IPS-18a (cell line): ENCODE measurements around the gene DHRS7.

ENCODE experiments used
- H3K27ac ChIP-seq: one replicate; pipeline ENCODE4 v1.5.1; 2013; ENCODE audit warnings: low read length
- H3K27me3 ChIP-seq: one replicate; pipeline ENCODE4 v1.6.1; 2013; ENCODE audit warnings: mild to moderate bottlenecking, low read length; ENCODE audit not compliant: control insufficient read depth, insufficient read depth
- H3K36me3 ChIP-seq: one replicate; pipeline ENCODE4 v1.6.1; 2013; ENCODE audit warnings: low read depth, low read length; ENCODE audit not compliant: control insufficient read depth
- H3K4me1 ChIP-seq: one replicate; pipeline ENCODE4 v1.6.1; 2013; ENCODE audit warnings: low read depth, low read length; ENCODE audit not compliant: control insufficient read depth
- H3K4me3 ChIP-seq: one replicate; pipeline ENCODE4 v1.5.1; 2013; ENCODE audit warnings: low read length
- H3K9ac ChIP-seq: one replicate; pipeline ENCODE4 v1.6.1; 2013; ENCODE audit warnings: mild to moderate bottlenecking, low read length, moderate library complexity
- H3K9me3 ChIP-seq: one replicate; pipeline ENCODE4 v1.6.1; 2013; ENCODE audit warnings: low read depth, low read length; ENCODE audit not compliant: control insufficient read depth

The DHRS7 gene

DNA sequence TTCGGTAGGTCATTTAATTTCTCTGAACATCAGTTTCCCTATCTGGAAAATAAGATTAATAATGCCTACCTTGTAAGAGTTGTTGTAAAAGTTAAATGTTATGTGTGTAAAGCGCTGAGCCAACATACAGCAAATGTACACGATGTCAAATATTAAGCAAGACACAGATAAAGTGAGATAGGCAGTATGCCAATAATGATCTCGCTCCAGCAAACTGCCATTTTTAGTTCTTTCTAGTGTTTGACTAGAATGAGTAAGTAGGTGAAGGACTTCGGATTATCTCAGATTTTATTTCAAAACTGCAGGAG lies 840 bp downstream of the DHRS7 start:
- peak overlapping the region; percentile 74 for H3K9ac ChIP-seq
- H3K27ac ChIP-seq = no peak overlapping the region
- no peaks in the 10 kb centered on the region for H3K9me3 ChIP-seq
- peaks cover 9% of the 10 kb centered on the region for H3K4me1 ChIP-seq
- no peaks in the 10 kb centered on the region for H3K36me3 ChIP-seq
- H3K27me3 ChIP-seq = peaks cover 6% of the 10 kb centered on the region
- peak overlapping the region; percentile 93 for H3K4me3 ChIP-seq

DNA sequence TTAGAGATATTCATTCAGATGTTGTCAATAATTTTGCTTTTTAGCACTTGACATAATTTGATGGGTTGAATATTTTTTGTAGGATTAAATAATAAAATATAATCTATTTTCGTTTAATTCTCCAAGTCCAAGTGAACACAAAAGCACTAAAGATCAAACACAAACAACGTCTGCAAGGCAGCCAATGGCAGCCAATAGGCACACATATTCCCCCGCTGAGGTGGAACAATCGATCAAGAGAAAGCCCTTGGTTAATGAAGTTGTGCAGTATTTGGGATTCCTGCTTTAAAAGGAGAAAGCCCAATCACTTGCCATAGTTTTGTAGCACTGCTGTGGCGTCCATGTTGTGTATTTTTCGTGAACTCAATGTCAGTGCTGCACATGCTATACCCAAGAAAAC lies 1.5 kb downstream of the DHRS7 start:
- peak overlapping the region; percentile 93 for H3K4me3 ChIP-seq
- H3K4me1 ChIP-seq = peaks cover 9% of the 10 kb centered on the region
- H3K27ac ChIP-seq = no peak overlapping the region
- peak overlapping the region; percentile 74 for H3K9ac ChIP-seq
- H3K9me3 ChIP-seq = no peaks in the 10 kb centered on the region
- peaks cover 6% of the 10 kb centered on the region for H3K27me3 ChIP-seq
- H3K36me3 ChIP-seq = no peaks in the 10 kb centered on the region

DNA sequence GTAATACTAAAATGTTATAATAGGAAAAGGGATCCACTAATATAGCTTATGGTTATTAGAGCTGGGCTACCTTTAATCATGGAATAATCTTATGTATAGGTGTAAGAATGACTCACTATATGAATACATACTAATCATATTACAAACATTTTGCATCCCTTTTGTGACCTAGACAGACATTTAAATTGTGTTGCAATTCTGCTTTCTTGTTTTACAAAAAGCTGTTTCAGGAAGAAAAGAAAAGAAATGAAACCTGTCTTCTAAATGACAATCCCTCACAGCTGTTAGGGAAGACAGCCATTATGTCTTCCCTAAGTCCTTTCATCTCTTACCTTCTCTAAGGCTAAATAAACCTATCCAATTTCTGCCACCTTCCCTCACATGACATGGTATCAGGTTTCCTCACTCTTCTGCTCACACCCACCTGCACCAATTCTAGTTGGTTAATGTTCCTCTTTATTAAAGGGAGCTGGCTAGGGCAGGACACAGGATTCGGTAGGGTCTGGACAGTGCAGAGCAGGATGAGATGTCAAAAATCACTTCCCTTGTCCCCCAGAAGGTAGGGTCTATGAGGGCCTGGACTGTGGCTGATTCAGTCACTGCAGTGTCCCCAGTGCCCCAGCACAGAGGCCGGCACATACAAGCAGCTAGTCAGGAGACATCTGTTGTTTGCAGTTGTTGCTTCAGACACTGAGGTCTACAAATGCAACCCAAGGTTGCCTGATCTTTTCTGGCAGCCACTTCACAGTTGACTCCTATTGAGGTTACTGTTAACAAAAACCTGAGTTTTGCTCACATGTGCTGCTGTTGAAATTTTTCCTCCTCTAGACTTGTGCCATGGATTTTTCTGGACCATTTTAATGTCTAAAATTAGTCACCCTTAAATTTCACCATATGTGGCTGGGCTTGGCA lies 3.7 kb downstream of the DHRS7 start:
- H3K4me3 ChIP-seq = no peak overlapping the region
- H3K36me3 ChIP-seq = no peaks in the 10 kb centered on the region
- H3K27ac ChIP-seq = no peak overlapping the region
- peaks cover 6% of the 10 kb centered on the region for H3K27me3 ChIP-seq
- no peak overlapping the region for H3K9ac ChIP-seq
- peaks cover 9% of the 10 kb centered on the region for H3K4me1 ChIP-seq
- H3K9me3 ChIP-seq = no peaks in the 10 kb centered on the region

DNA sequence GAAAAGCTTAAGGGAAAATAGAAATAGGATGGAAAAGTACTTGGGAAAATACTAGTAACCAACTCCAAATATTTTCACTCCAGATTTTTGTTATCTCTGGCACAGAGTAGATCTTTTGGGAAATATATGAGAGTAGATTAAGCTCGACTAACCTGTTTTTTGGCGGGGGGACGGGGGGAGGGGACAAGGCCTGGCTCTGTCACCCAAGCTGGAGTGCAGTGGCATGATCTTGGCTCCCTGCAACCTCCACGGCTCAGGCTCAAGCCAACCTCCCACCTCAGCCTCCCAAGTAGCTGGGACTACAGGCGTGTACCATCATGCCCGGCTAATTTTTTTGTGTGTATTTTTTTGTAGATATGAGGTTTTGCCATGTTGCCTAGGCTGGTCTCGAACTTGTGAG lies 4.8 kb downstream of the DHRS7 start:
- no peak overlapping the region for H3K27ac ChIP-seq
- H3K4me1 ChIP-seq = peaks cover 9% of the 10 kb centered on the region
- H3K36me3 ChIP-seq = no peaks in the 10 kb centered on the region
- H3K9ac ChIP-seq = no peak overlapping the region
- no peaks in the 10 kb centered on the region for H3K9me3 ChIP-seq
- H3K27me3 ChIP-seq = no peaks in the 10 kb centered on the region
- no peak overlapping the region for H3K4me3 ChIP-seq

DNA sequence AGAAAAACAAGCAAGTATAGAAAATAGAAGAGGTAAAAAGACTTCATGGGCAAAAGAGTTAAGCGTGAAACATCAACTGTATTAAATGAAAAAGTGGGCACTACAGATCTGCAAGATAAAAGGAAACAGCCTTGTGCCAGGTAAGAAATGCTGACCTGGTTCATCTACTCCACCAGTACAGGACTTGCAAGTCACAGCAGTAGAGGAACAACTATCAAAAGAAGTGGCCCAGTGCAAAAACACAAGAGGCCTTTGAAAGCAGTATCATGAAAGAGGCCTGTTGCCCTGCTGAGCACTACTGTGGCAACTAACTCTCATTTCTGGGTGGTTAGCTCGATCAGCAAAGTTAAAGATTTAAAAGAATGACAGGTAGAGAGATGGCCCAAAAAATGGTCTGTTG lies 10.5 kb downstream of the DHRS7 start:
- H3K4me1 ChIP-seq = no peaks in the 10 kb centered on the region
- no peaks in the 10 kb centered on the region for H3K27me3 ChIP-seq
- H3K27ac ChIP-seq = no peak overlapping the region
- H3K9me3 ChIP-seq = no peaks in the 10 kb centered on the region
- no peak overlapping the region for H3K4me3 ChIP-seq
- H3K9ac ChIP-seq = no peak overlapping the region
- H3K36me3 ChIP-seq = no peaks in the 10 kb centered on the region

DNA sequence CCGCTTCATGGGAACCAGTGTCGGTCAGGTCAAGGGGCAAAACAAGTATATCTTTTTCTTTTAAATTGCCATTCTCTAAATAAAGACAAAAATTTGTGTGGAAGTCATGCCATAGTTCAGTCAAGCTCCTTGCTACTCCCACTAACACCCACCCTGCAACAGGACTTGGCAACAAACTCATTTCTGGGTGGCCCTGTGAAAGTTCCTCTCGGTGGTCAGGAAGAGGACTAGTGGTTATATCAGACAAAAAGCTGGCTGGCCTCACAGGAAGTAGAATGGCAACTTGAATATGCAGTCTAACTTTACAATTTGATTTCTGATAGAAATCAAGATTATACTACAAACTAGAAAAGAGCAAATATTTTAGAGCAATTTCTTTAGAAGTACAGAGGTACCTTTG lies 11.2 kb downstream of the DHRS7 start:
- H3K27ac ChIP-seq = no peak overlapping the region
- H3K9ac ChIP-seq = no peak overlapping the region
- H3K27me3 ChIP-seq = no peaks in the 10 kb centered on the region
- no peak overlapping the region for H3K4me3 ChIP-seq
- H3K36me3 ChIP-seq = no peaks in the 10 kb centered on the region
- no peaks in the 10 kb centered on the region for H3K4me1 ChIP-seq
- no peaks in the 10 kb centered on the region for H3K9me3 ChIP-seq

DNA sequence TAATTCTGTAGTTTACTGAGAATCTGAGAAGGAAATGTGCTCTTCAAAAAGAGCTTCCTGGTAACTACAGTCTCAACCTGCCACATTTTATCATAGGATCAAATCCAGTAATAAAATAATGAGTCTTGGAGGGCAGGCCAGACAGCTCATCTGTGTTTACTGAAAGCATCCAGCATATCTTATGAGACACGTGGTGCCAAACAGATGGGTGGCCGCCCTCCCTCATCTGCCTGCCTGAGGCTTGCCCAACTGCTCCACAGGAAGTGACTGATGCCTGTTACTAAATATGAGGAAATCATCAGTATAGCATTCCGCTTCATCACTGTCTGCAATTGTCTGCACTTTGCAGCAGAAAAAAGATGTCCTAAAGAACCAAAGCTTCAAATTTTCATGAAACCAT lies 13.5 kb downstream of the DHRS7 start:
- H3K4me3 ChIP-seq = no peak overlapping the region
- H3K27ac ChIP-seq = no peak overlapping the region
- H3K9ac ChIP-seq = no peak overlapping the region
- no peaks in the 10 kb centered on the region for H3K36me3 ChIP-seq
- H3K9me3 ChIP-seq = no peaks in the 10 kb centered on the region
- no peaks in the 10 kb centered on the region for H3K27me3 ChIP-seq
- H3K4me1 ChIP-seq = no peaks in the 10 kb centered on the region

DNA sequence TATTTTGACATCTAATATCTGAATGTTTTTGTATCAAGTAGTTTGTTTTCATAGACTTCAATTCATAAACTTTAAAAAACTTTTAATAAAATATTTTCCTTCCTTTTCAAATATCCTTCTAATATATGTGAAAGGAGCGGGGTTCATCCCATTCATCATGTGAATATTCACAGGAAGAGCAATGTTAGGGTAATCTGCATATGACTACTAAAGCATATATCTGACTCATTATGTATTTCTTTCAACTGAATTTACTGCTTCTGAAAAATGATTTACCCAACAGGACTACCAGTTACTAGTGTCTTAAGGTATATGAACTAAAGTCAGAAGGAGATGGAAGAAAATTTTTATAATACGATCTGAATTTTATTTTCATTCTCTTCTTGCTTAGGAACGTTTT lies 30.5 kb downstream of the DHRS7 start:
- H3K27me3 ChIP-seq = no peaks in the 10 kb centered on the region

DNA sequence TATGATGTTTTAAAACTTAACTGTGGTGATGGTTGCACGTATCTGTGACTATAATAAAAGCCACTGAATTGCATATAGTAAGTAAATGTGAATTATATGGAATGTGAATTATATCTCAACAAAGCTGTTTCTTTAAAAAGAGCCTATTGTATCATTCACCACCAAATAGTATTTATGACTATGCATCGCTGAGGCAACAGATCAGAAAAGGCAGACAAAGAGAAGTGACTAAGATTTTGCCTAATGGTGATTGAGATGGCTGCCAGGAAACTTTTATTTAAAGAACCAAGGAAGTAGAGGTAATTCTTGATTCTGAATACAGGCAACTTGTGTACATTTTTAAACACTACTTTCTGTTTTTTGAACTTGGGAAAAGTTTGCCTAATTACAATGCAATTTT lies 31.7 kb downstream of the DHRS7 start:
- H3K4me1 ChIP-seq = no peaks in the 10 kb centered on the region
- H3K36me3 ChIP-seq = peaks cover 8% of the 10 kb centered on the region
- no peaks in the 10 kb centered on the region for H3K27me3 ChIP-seq
- no peak overlapping the region for H3K27ac ChIP-seq
- no peak overlapping the region for H3K9ac ChIP-seq
- no peaks in the 10 kb centered on the region for H3K9me3 ChIP-seq
- no peak overlapping the region for H3K4me3 ChIP-seq

More for the DNA sequence above, 30.5 kb downstream of the DHRS7 start:
- Histone ChIP-seq H3K4me1 (no peaks in the 10 kb centered on the region), H3K36me3 (peaks cover 6% of the 10 kb centered on the region), H3K9ac (no peak overlapping the region), H3K4me3 (no peak overlapping the region), H3K9me3 (no peaks in the 10 kb centered on the region), H3K27ac (no peak overlapping the region)

DNA sequence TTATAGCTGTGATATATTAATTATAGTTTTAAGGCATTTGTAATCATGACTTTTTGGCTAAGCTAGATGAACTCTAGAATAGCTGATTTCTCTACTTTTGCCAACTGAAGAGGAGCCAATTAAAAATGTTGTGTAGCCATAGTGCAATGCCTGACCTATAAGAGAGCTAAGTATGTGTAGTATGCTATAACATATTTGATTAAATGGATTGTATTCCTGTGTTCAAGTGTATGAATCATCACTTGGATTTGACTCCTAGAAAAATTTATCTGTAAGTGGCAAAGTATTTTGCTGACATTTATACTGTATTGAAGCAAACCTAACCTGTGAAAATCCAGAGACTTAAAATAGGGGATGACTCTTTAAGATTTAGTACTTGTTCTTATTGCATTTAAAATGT lies 39.3 kb downstream of the DHRS7 start:
- Histone ChIP-seq H3K27ac (no peak overlapping the region), H3K4me3 (no peak overlapping the region), H3K36me3 (peaks cover 67% of the 10 kb centered on the region), H3K27me3 (no peaks in the 10 kb centered on the region), H3K9me3 (no peaks in the 10 kb centered on the region), H3K4me1 (no peaks in the 10 kb centered on the region), H3K9ac (no peak overlapping the region)

DNA sequence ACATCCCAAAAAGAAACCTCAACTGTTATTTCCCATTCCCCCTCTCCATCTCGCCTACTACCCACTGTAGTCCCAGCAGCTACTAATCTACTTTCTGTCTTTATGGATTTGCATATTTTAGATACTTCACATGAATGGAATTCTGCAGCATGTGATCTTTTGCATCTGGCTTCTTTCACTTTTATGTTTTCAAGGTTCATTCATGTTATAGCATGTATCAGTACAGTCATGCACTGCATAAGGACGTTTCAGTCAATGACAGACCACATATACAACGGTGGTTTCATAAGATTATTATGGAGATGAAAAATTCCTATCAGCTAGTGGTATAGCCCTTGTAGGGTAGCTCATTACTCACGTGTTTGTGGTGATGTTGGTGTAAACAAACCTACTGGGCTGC lies 49.0 kb downstream of the DHRS7 start:
- Histone ChIP-seq H3K36me3 (peaks cover 52% of the 10 kb centered on the region), H3K9ac (no peak overlapping the region), H3K4me3 (no peak overlapping the region)

DNA sequence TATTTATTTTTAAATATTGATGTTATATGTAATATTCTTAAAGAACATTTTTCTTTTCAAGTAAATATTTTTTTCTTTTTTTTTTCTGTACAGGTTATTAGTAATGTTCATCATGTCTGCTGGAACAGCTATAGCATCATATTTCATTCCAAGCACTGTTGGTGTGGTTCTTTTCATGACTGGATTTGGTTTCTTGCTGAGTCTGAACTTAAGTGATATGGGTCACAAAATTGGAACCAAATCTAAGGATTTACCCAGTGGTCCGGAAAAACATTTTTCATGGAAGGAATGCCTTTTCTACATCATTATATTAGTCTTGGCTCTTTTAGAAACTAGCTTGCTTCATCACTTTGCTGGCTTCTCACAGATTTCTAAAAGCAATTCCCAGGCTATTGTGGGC lies 50.3 kb downstream of the DHRS7 start:
- no peaks in the 10 kb centered on the region for H3K4me1 ChIP-seq
- H3K9me3 ChIP-seq = no peaks in the 10 kb centered on the region
- no peaks in the 10 kb centered on the region for H3K27me3 ChIP-seq
- H3K27ac ChIP-seq = no peak overlapping the region
- peaks cover 42% of the 10 kb centered on the region for H3K36me3 ChIP-seq
- no peak overlapping the region for H3K9ac ChIP-seq
- no peak overlapping the region for H3K4me3 ChIP-seq

More for the DNA sequence above, 49.0 kb downstream of the DHRS7 start:
- Histone ChIP-seq H3K27me3 (no peaks in the 10 kb centered on the region), H3K27ac (no peak overlapping the region), H3K4me1 (no peaks in the 10 kb centered on the region), H3K9me3 (no peaks in the 10 kb centered on the region)
